ENCODE results near the gene CNPY1.

Gene CNPY1

DNA sequence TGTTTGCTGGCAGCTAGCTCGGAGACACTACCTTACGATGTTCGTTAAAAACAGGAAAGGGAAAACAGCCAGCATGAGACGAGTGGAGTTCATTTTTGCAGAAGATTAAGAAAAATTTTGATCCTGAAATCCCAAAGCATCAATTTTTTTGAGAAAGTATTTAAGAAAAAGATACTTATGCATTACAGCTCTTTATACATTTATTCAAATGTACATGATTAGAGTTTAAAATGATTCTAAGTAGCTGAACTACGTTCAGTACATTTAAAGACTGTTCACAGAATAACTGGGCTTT, 34.7 kb downstream of the CNPY1 start:
- no peak for DNase-seq (ENCODE audit: low read depth)

DNA sequence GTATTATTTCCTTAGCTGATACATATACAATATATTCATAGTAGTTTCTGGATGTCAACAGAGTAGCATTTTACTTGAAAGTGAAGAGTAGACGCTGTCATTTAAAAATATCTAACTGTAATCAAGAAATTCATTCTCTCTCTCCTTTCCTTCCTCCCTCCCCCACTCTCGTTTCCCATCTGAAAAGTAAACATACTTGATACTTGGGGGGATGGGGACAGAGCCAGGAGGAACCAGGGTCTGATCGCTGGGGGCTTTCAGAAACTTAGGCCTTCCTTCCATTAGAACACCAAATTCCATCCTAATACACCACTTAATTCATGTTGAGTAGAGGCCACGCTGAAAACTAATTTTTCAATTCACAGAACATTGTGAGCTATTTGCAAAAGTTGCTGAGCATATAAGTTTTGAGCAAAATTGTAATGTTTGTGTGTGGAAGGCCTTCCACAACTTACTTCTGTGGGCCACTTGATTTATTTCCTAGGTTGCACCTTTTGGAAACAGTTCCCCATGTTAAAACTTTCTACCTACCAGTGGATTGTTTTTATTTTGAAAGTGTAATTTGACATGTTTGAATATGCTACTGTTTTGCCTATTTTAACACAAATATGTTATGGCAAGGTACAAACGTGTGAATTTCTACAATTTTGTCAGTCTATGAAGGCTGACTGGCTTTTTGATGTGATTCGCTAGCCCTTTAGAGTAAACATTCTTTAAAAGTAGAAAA, 35.2 kb downstream of the CNPY1 start:
- no peak for DNase-seq (ENCODE audit: low read depth)

DNA sequence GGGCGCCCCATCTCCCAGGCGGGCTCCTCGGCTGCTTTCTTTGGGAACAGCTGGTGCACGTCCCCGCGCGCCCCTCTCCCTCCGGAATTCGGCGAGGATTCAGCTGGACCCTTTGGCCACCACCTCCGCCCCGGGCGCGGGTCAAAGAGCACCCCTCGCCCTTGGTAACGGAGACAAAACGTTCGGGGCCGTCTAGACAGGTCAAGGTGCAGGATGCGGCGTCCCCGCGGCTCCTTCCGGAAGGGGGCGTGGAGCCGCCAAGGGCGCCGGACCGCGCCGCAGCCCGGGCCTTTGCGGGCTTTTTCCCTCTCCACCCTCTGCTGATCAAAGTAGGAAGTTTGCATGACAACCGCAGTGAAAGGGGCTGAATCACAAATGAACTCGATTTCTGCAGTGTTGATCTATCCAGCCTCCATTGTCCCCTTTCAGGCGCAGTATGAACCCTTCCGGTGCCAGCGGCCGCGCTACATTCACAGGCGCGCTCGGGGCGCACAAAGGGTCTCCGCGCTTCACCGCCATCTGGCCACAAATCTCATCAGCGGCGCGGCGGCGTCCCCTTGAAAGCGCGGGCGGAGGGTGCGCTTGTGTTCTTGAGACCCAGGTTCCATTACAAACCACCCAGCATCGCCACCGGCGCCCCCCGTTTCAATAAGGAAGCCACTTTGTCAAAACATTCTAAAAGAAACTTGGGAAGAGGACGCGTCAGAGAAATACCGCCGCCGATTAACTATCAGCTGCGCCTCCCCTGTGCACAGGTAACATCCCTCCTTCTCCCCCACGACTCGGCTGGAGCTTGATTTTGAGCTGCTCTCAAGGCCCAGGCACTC, 36.4 kb downstream of the CNPY1 start:
- DNase-seq (ENCODE audit: low read depth): no peak

DNA sequence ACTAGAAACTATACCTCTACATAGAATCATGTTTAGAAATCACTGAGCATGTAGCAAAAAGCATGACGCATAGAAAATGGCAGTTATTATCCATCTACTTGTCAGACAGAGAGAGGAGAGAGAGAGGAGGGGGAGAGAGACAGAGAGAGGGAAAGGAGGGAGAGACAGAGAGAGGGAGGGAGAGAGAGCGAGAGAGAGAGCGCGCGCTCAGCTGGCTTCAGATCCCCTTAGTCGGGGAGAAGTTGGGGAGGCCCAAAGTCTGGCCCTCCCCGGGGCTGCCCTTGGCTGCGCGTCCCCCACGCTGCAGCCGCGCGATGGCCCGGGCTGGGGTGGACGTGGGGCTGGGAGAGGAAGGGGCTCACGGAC, 37.0 kb downstream of the CNPY1 start:
- DNase-seq (ENCODE audit: low read depth): no peak

DNA sequence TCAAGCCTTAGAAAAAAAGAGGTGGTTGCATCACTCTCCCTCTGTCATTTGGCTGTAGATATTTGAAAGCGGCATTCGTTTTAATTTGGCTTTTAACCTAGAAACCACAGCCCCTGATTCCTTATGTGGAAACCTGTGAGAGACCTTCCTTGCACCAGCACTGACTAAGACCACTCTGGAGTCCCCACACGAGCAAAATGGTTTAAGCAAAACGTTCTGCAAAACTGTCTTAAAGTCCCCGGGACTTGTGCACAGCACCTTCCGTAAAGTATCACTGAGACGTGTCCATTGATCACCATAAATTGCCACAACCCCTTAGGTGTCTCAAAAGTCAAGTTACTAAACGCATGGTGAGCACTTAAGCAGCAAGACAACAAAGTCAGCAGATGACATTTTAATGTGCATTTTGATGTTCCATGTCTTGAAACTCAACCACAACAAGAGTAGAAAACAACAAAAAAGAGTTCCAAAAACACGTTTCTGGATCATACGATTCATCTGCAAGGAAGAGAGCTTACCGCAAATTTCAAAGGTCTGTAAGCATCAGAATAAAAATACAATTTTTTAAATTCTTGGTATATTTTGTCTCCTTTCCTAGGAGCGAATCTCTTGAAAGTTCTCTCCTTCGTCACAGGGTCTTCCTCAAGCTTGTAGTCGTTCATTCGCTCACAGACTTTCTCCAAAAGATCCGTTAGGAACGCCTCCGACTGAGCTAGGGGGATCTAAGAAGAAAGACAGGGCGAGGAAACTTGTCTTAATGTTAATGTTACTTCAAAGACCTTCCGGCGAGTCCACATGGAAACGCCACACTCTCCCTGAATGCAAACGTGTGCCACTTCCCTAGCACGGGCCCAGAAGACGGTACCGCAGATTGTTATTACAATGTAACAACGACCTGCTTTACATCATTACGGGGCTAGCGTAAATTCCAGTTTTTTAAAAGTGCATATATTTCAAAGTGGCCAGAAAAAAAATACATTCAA, 37.7 kb downstream of the CNPY1 start:
- DNase-seq (ENCODE audit: low read depth): no peak

DNA sequence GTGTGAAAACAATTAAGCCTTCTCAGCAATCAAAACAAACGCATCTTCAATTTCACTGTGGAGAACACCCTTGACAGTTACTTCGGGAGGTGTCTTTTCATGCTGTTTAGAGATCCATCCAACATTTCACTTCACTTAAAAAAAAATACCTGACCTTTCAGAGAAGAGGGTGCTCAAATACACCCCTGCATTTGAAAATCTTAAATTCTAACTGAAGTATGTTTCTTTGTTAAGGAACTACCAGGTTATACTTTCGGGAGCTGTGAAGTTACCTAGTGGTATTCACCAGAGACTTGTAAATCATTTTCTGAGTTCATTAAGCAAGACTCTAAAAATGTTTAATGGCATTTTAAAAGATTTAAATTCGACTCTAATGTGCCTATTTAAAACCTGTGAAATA, 38.8 kb downstream of the CNPY1 start:
- DNase-seq (ENCODE audit: low read depth): no peak

DNA sequence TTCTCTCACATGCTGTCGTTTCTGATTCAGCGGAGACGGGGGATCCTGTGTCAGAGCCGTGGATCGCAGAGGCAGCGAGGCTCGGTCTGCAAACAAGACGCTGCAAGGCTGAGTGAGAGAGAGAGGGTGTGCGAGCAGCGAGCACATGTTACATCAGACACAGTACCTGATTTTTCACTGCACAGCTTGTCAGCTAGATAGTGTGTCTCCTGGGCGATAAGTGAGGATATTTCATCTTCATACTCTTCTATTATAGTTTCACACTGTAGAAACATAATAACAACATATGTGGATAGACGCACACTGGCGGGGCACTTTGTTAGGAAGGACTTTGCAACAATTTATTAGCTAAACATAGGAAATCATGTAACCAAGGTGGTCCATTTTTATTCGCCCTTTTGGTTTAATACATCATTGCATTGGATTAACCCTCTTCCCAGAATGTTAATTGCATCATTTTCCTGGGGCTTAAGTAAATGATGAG, 39.5 kb downstream of the CNPY1 start:
- DNase-seq (ENCODE audit: low read depth): no peak

DNA sequence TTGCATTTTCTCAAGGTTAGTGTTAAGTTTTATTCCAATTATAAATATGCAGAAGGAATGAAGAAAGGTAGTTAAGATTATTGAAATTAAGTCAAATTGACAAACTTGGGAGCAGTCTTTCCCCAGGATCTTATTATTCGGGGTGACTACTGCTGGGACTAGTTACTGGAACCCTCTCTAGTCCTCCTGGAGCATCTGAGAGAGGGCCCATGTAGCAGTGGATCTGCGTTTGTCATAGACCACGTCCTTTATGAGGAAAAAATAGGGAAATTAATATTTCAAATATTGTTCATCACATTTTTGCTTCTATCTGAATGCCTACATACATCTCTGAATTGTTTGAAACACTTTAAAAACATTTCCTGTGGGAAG, 41.0 kb downstream of the CNPY1 start:
- DNase-seq (ENCODE audit: low read depth): no peak

DNA sequence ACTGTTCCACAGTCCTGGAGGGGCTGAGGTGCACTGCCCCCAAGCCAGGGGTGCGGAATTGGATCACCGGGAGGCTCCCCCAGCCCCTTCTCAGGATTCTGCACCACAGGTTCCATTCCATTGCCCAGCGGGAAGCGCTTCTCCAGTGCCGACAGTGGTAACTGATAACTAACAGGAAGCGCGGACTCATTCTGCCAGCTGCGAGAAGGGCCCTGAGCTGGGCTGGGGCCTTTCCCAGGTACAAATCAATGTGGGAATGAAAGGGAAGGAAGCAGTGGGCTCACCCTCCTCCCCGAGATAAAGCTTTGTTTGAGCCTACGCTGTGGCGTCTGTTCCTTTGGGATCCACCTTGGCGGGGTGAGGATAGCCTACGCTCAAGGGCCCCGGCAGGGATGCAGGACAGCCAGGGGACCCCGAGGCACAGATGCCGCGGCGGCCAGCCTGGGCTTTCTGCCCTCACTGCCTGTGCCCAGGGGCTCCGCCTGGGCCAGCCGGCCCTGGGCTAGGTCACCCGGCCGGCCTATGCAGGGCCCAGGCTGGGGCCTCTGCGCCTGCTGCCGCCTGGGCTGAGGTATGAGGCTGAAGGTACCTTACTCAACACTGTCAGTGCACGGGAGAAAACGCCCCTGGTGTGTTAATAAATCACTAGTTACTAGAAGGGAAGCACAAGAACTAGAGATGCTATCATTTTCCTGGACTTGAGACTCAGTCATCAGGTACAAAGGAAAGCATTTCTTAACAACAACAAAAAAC, 49.0 kb downstream of the CNPY1 start:
- DNase-seq (ENCODE audit: low read depth): no peak

DNA sequence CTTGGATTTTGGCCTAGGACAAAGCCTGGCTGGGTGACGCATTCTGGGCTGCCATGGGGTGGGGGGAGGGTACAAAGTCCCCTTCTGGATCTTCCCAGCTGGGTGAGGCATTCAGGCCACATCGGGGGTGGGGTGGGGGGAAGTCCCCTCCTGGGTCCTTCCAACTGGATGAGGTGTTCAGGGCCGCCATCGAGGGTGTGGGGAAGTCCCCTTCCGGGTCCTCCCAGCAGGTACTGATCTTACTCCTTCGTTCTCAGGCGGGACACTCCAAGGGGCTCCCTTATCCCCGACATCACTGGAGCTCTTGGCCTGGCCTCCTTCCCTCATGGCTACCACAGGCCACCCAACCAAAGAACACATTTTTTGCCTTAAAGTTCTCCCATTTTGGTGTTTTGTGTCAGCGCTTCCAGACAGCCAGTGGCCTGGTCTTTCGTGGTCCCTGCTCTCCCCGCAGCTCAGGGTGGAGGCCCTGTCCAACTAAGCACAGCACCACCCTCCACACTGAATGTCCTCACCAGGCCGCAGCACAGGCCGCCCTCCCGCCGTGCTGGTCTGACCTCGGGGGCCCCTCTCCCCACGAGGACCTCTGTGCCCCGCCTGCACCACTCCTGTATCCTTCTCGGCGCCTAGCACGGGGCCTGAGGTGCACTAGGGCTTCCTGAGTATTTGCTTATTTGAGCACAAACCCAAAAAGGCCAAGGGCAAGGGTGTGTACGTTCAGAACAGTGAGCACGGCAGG, 49.9 kb downstream of the CNPY1 start:
- DNase-seq (ENCODE audit: low read depth): no peak

DNA sequence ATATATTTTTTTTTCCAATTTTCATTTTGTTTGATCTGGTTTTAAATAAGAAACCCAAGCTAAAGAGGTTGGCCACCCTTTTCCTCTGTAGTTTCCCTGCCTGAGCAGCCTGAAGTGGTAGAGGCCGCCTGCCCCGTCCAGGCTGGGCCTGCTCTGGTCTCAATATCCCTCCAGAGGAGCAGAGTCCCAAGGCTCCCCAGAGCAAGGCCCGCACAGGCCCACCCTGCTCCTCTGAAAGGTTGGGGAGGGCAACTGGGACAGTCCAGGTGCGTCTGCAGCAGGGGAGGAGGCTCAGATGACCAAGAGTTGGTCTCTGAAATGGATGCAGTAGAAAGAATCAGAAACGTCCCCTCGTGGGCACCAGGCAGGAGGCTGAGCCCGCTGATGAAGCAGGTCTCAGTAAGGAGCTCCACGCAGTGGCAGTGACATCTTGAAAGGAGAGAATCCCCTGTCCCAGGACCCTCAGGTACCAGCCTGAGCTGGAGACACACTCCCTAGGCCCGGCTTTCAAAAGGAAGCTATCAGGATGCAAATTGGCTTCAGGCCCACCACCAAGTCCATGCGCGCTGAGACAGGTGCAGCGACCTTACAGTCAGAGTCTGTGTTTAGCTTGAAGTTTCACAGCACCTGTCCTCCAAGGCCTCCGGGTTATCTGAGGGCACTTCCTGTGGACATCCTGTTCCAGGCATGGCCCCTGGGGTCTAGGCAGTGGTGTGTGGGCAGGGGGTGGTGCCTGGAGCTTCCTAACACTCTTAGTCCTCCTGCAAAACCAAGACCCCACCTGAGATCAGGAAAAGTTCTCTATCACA, 50.7 kb downstream of the CNPY1 start:
- DNase-seq (ENCODE audit: low read depth): no peak

DNA sequence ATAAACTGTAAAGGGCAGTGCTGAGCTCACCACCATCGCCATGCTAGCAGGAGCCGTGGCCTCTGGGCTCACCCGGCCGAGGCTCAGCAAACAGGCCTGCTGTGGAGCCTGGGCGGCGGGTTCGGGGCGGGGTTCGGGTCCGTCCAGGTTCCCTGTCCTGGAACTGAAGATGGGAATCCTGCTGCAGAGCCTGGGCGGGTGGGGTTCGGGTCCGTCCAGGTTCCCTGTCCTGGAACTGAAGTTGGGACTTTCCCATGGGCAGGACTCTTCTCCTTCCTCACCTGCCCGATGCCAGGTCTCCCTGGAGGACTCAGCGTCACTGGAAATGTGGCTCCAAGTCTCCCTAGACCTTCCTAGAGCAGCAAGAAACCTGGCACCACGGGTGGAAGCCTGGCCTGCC, 51.8 kb downstream of the CNPY1 start:
- DNase-seq (ENCODE audit: low read depth): no peak

DNA sequence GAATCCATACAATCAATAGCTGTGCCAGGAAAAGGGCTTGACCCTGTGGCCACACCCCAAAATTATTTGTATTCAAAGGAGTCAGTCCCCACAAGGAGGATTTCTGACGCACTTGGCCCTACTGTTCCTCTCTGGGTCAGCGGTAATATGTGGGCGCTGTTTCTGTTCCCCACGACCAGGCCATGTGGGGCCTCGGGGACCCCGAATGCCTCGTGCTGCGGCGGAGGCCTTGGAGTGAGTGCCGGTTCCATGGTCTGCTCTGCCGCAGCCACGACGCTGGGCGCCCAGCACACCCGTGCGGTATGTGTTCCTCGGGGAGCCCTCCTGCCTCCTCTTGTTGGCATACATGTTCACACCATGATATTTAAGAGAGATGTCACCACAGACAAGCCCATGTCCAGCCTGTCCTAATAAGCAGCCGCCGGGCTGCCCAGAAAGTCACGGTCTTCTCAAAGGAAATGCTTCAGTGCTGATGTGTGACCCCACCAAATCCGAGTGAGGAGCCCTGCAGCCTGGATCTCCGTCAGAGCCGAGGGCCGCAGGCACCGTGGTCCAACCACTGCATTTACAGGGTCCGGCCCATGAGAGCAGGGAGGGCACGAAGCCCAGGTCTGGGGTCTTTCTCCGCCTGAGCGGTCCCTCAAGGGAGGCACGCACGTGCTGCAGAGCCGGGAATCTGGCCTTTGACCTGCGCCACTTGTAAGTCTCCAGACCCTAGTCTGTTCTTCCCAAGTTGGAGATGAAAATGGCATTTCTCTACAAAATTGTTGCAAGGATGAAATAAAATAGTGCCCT, 52.4 kb downstream of the CNPY1 start:
- DNase-seq (ENCODE audit: low read depth): no peak

DNA sequence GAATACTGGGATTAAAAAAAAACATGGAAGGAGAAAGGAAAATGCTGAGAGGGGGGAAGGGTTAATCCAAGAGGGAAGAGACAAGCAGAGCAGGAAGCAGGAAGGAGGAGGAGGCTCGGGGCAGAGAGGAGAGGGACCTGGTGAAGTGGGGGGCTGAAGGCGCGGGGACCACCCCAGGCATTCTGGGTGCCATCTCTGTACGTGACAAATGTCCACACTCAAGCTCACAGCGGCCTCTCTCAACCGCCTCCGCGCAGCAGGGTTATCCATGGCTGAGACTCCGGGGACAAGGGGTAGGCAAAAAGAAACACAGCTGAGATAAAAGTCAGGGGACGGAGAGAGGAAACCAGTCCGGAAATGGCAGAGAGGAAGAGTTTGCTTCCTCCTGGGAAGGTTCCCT, 54.5 kb downstream of the CNPY1 start:
- no peak for DNase-seq (ENCODE audit: low read depth)

DNA sequence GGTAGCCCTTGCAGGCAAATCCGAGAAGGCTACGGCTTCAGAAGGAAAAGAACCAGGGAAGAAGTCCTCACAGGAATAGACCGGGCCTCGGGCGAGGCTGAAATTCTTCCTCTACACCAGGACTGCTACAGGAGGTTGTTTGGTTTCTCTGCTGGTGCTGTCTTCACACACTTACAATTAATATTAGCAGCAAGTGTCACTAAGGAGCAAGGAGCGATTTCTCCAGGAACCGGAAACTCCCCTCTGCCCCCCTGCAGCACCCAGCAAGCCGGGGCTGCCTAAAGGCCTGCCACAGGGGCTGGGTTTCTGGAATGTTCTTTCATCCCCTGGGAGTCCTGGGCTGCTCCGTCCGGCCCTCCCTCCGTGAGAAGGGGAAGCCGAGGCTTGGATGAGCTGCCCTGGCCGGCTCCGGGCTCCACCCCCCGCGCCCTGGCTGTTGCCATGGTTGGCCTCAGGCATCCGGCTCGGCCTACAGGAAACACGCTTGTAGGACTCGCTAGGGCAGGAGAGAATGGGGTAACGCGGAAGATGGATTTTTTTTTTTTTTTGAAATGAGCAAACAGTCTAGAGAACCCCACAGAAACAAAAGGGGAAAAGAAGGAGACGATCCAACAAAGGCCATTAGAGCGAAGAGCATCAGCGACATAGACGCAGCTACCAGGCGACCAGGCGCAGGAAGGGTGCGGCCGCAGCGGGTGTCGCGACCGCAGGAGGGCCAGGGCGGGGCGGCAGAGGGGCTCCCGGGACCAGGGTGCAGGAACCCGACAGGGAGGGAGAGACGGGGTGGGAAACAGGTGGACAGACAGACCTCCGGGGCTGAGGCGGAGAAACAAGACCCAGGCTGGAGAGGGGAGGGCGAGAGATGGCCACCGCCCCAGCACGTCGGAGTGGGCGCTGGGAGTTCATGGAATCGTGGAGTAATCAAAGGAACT, 55.4 kb downstream of the CNPY1 start:
- DNase-seq (ENCODE audit: low read depth): no peak

DNA sequence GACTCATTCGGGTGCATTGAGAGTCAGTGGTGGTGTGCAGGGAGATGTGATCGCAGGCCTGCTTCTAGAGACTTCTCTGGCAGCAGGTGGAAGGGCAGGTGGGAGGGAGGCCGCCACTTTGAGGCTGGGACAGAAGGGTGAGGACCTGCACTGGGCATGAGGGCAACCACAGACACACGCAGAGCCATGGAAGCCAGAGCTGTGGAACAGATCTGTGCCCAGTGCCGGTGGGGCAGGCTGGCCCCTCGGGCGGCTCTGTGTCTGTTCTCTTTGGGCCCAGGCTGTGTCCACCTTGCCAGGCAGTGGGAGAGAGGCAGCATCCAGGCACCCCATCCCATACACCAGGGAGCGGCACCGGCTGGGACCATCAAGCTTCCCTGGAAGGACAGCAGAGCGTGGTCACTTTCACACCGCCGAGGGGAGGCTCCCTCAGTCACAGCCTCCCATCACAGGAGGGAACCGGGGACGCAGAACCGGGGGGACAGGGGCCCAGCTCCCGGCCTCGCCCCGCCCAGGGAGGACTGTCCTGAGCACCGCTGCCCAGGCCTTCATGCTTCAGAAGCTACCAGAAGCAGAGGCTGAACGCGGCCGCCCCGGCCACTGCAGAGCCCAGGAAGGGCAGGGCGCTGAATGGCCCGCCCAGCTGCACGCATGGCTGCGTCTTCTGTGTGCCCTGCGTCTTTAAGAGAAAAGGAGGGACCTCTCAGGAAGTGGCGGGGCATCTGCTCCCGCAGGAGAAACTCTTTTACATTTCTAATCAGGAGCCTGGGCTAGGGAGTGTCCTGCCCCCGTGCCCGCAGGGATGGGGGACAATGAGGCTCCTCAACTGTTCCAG, 56.3 kb downstream of the CNPY1 start:
- DNase-seq (ENCODE audit: low read depth): no peak

DNA sequence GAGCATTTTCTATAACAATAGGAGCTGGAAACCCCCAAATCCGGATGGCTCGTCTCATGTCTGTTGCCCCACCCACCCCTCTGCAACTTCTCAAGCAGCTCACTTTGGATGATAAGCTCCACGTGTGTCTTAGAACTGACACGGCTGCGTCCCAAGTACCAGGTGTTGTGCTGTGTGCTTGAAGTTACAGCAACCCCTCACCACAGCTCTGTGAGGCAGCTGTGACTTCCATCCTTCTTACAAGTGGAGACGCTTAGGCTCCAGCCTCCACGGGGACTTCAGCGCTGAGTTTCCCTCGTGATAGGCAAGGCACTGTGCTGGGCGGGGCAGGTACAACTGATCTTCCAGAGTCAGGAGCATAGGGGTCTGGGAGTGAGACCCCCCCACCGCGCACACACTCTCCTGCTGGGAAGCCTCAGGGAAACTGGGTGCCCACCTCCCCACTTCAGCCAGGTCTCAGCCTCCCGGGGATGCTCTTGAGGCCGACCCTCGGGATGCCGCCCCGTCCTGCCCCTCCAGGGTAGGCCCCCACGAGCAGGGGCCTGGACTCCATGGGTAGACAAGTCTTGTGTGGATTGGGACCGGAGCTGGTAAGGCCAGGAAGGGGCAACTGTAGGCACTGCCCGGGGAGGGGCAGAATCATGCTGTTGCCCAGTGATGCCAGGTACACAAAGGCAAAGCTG, 57.1 kb downstream of the CNPY1 start:
- DNase-seq (ENCODE audit: low read depth): no peak

Measured in stimulated activated CD8-positive, alpha-beta memory T cell treated with anti-CD3 and anti-CD28 coated beads, Interleukin-12 subunit alpha, Interleukin-12 subunit beta, amount 100 ng/mL, for 1 hour (primary cell).